Suprapubic skin (tissue), 3 donors: ENCODE results near the gene PIK3CB.

Experiments used
- POLR2AphosphoS5 ChIP-seq, 3 donors: sonication (generic); formaldehyde crosslinking; IDR thresholded peaks; one replicate each; pipeline ENCODE4 v1.6.1; 2017; ENCODE audit warnings: antibody characterized with exemption in 3 of 3
- TF ChIP-seq, protein P1 (sequence below), 2 donors: fragments of 200-600 bp in 1 of 2; fragments of 450-650 bp in 1 of 2; sonication (generic) in 1 of 2; IDR thresholded peaks; one replicate each; pipeline ENCODE4 v1.5.1; 2016 to 2019; ENCODE audit warnings: antibody characterized with exemption in 2 of 2, mild to moderate bottlenecking in 1 of 2, moderate library complexity in 1 of 2

DNA sequence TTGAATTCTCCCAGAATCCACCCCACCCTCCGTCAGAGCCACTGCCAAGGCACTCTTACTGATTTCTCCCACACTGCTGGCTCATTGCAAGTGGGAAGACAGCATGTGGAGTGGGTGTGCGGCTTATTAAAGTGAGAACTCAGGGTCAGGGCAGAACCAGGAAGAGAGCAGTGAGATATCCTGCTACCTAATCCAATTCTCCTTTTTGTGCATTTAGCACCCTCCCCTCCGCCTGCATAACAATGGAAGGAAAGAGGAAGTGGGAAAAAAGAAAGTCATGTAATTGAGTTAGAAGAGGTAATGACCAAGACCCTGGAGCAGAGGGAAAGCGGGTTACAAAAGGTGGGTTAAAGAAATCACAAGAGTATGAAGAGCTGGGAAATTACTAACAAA is 27.8 kb upstream of the PIK3CB start:
- TF ChIP-seq, protein P1, sequence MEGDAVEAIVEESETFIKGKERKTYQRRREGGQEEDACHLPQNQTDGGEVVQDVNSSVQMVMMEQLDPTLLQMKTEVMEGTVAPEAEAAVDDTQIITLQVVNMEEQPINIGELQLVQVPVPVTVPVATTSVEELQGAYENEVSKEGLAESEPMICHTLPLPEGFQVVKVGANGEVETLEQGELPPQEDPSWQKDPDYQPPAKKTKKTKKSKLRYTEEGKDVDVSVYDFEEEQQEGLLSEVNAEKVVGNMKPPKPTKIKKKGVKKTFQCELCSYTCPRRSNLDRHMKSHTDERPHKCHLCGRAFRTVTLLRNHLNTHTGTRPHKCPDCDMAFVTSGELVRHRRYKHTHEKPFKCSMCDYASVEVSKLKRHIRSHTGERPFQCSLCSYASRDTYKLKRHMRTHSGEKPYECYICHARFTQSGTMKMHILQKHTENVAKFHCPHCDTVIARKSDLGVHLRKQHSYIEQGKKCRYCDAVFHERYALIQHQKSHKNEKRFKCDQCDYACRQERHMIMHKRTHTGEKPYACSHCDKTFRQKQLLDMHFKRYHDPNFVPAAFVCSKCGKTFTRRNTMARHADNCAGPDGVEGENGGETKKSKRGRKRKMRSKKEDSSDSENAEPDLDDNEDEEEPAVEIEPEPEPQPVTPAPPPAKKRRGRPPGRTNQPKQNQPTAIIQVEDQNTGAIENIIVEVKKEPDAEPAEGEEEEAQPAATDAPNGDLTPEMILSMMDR (IDR thresholded peaks at IDR 0.05), result no peak
- TF ChIP-seq POLR2AphosphoS5 (IDR thresholded peaks at IDR 0.05), result no peak
